AG20443 (cell line): ENCODE data around the gene ABTB2.

Source experiments
- DNase-seq: peaks from one replicate; pipeline ENCODE4 v3.0.0; 2012; ENCODE audit warnings: low spot score, mixed read lengths

The ABTB2 gene

DNA sequence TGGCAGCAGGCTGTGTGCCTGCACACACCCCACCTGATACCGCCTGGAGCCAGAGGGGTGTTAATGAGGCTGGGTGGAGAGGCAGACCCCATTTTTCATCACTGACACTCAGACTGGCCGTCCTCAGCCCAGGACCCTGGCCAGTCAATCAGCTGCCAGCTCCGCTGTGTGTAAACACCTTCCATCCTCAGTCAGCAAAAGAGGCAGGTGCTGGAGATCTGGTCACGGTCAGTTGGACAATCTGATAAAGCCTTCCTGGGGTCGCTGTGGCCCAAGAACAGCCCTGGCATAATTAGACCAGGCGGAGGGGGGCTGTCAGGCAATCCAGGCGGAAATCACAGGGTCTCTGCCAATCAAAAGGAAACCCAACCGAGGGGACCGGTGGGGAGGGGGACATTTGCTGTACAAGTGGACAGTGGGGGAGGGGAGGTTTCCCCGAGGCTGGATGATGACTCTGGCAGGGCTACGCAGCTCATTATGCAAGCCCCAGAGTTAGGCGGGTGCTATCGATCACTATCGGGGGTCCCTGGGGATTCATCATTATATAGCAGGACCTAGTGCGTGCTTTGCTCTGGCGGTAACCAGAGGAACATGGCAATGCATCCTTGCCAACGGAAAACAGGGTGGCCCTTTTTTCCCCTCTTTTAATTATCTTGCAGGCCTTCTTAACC, 72.9 kb downstream of the ABTB2 start:
- DNase-seq = no peak

GRCh38 chr11:34284156-34284555, 73.7 kb downstream of the ABTB2 start:
- no peak for DNase-seq

- peak; percentile 67 for DNase-seq
These were observed 76.6 kb downstream of the ABTB2 start for GRCh38 chr11:34280945-34281872.

- DNase-seq = no peak
These were observed 79.0 kb downstream of the ABTB2 start for GRCh38 chr11:34278693-34279297.

GRCh38 chr11:34278175-34278574, 79.6 kb downstream of the ABTB2 start:
- DNase-seq = no peak

DNA sequence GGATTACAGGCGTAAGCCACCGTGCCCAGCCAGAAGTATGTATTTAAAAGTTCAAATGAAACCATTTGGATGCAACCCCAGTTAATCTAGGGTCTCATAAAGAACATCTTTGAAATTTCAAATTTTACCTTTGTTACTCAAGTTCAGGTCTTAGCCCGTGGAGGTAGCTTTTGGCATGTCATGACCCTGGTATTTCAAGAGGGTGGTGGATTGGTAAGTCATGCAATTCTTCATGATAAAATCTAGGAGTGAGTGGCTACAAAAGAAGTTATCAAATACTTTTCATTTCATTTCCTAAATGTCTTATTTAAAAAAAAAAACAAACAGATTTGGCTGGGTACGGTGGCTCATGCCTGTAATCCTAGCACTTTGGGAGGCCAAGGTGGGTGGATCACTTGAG, 80.6 kb downstream of the ABTB2 start:
- DNase-seq = no peak

DNA sequence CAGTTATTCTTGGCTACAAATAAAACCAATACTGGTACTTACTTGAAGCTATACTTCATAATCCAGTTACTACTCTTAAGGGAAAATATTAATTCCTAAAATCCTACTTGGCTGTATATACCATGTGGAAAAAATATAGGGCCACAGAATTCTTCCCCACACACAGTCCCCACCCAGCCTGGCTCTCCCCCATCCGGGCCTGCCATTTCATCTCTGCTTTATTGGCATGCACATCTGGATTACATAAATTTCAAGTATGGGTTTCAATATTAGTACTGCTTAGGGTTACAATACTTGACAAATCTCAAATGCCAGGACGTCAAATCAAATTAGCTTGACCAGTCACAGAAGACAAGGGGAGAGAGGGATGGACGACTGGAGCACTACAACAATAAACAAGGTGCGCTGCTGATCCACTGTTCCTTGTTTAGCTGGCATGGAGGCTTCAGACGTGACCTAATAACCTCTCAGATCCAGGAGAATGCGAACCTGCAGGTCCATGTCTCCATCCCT, 81.4 kb downstream of the ABTB2 start:
- DNase-seq = no peak

GRCh38 chr11:34275486-34275885, 82.3 kb downstream of the ABTB2 start:
- DNase-seq = no peak

- peak; percentile 97 for DNase-seq
These were observed 83.0 kb downstream of the ABTB2 start for GRCh38 chr11:34274712-34275398.

- DNase-seq = no peak
These were observed 84.7 kb downstream of the ABTB2 start for GRCh38 chr11:34273099-34273498.

DNA sequence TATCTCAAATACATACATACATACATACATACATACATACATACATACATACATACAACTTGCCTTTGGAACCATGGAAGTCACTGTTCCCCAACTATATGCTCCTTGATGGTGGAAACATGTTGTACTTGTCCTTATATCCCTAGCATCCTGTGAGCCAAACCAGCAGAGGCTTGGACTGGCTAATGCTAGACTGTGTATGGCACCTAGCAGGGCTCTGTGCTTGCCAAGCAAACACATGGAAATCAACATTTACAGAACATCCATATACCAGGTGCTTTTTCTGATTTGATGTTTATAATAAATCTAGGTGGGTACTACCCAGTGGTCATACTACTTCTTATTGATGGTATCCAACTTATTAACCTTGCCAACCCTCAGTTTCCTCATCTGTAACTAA, 86.1 kb downstream of the ABTB2 start:
- no peak for DNase-seq

GRCh38 chr11:34270711-34271110, 87.1 kb downstream of the ABTB2 start:
- DNase-seq = no peak

- no peak for DNase-seq
These were observed 88.0 kb downstream of the ABTB2 start for GRCh38 chr11:34269694-34270245.

DNA sequence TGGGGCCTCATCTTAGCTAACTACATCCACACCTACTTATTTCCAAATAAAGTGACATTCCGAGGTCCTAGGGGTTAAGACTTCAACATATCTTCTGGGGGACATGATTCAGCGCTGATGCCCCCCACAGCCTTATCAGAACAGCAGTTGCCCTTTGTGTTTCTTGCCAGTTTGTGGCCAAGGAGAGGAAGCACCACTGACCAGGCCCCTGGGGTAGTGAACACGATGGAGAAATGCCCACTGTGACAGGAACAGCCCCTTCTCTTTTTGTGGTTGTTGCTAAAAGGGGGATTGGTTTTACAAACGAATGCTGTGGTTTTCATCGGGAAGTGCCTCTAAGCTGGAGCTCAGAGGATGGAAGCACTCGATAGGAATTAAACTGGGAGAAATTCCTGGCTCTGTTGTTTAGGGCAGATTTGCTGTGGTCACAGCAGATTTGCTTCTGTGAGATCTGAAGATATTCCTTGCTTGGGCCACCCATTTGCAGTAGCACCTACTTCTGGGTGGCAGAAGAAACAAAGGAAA, 88.8 kb downstream of the ABTB2 start:
- DNase-seq = no peak

GRCh38 chr11:34267417-34267816, 90.4 kb downstream of the ABTB2 start:
- no peak for DNase-seq

GRCh38 chr11:34267013-34267412, 90.8 kb downstream of the ABTB2 start:
- no peak for DNase-seq

- DNase-seq = peak; percentile 75
These were observed 91.5 kb downstream of the ABTB2 start for GRCh38 chr11:34266090-34266912.

- no peak for DNase-seq
These were observed 93.3 kb downstream of the ABTB2 start for GRCh38 chr11:34264303-34265110.

DNA sequence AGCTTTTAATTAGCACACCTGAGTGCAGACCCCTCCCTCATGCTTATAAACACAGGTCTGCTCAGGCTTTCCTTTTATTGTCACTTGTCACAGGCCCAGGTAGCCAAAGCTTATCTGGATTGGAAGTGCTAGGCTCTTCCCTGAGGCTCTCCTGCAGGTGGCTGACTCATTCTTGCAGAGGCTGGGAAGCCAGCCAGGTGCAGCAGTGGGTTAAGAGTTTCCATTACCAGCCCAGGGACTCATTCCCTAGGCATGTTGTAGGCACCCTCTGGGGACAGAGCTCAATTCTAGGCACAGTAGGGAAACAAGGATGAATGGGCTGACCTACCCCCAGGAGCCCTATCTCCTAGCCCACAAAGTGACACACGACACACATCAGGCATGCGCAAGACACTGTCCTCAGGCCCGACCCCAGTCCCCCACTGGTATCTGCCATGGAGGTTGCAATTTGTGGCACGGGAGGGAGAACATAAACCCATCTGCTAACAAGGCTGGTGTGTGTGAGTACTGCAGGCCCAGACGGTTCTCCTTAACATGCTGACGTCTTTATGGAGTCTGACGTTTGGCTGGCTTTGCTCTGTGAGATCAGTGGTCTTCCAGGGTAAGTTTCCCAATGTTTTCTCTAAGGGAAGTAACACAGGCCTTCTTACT, 94.2 kb downstream of the ABTB2 start:
- peak; percentile 52 for DNase-seq
